Measurements from ENCODE around the gene STARD3NL. TPM values are rescaled to one million over a fixed set of nuclear protein-coding genes. Genes with fewer than 3 reads are reported as not detected.

STARD3NL gene
- total RNA-seq, result 52.0 and 59.8 TPM in 2 replicates

DNA sequence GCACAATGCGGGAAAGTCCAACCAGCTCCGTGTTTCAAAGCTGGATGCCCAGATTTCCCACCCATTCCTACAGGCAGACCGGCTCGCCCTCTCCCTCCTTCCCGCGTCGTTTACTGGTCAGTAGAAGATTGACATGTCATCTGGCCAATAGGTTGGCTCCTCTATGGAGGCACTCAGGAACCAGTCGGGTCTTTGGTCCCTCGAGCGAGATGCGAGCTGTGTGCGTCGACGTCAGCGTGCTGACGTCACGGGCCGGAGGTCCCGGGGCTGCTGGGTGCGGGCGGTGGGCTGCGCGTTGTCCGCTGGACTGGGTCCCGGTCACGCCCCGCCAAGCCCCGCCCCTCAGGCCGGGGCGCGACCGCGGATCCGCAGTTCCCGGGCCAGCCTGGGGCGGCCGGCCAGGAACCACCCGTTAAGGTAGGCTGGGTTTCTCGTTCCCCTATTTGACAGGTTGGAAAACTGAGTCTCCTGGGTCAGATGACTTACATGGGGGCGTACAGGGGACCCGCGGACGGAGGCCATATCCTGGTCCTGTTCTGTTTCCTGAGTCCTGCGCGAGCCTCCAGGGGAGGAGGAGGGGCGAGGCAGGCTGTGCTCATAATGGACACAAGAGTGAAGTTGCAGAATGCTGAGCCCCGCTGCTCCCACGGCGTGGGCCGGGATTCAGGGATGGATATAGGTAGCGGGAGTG is at the start of gene STARD3NL:
Gene STARD3NL (plus strand): TSS at position 242 of the 691 bp plus-strand sequence. CDS start 29,260 bp downstream, outside the sequence.

DNA sequence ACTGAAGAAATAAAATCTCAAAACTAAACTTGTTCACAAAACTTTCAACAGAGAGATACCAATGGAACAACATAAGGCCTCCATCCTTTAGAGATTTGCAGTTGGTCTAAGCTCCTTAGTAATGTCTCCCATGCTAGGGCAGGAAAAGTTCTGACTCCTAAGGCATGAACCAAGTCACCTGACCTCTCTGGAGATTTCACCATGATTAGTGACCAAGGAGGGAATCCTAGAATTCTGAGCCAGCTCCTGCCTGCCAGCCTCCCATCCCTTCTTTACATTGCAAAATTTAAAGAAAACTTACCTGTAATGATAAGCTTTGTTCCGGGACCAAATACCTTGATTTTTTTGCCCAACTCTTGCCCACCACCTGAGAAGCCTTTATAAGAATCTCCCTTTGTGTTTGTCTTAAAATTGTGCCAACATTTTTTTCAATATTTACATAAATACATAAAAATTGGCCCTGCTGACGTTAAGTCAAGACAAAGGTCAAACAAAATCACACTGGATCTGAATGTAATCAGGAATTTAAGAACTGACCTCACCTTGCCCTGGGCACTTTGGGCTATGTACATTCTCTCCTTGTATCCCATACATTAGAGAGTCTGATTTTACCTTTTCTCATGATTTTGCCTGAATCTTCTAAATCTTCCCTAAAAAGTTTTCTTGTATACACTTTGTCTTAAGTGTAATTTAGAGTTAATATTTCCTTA is 95.4 kb downstream of the STARD3NL start, which contains the start of gene TARP:
Gene TARP (minus strand): TSS at position 351 of the 710 bp plus-strand sequence.

Small RNA genes lying within 50 kb of the gene (small RNA-seq; reads per million reads assigned to genes)
- not detected for gene TRGJ1
- not detected for gene TRGJ2
- not detected for gene TRGJP
- gene TRGJP1, result not detected
- gene TRGJP2, result not detected

Data from articular chondrocyte of knee joint (primary cell).